GM13976 (cell line): Measurements from ENCODE around the gene ZBED5.

Experiments
- DNase-seq: peaks from one replicate; pipeline ENCODE4 v3.0.0; 2012; ENCODE audit warnings: low spot score
- in situ Hi-C: fragments of 300-500 bp; cut with MboI; formaldehyde crosslinking; loops from one replicate; pipeline ENCODE4 v1.12.0; 2022; ENCODE audit warnings: low sequenced_read_pairs, mixed read lengths, inconsistent platforms; ENCODE audit not compliant: unreplicated experiment
- TF ChIP-seq, protein P1 (sequence below): IDR thresholded peaks from 2 replicates; pipeline ENCODE4 v1.5.1; 2012; ENCODE audit warnings: borderline replicate concordance, mild to moderate bottlenecking; ENCODE audit not compliant: insufficient read depth; ENCODE audit errors: extremely low read depth, missing control alignments, control extremely low read depth

ZBED5 gene

DNA sequence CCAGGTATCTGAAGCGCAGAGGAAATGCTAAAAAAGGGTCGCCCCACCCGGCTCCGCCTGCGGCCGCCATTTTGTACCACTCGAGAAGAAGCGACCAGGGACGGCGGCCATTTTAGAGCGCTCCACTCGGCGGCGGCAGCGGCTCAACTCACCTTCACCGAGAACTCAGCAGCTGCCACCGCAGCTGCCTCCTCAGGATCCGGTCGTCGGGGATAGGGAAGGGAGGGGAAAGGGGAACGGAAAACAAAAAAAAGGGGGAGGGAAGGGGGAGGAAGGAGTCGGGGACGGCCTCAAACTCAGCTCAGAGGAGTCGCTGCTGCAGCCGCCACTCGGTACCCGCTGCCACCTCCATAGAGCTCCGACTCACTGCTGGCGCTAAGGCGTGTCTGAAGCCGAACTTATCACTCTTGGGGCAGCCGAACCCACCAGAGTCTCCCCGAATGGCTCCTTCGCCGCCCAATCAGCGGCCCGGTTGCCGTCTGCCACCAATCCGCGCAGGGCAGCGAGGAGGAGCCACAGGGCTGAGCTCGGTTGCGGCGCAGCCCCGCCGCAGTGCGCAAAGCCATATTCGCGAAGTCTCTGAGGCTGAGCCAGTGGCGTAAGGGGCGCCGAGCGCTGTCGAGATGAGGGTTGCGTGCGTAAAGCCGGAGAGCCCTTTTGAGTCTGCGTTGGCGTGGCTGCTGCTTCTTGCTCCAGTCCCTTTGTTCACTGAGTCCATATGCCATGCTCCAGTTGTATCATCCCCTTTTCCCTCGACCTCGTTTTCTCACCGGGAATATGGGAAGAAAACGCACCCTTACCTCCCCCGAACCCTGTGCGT, 49.1 kb downstream of the ZBED5 start, which contains the start of gene EIF4G2:
TSS of gene EIF4G2 (minus strand) at position 374 of the 820 bp plus-strand sequence.
- DNase-seq = peak; percentile 99
- in situ Hi-C loops = no loop called here
- TF ChIP-seq, protein P1, sequence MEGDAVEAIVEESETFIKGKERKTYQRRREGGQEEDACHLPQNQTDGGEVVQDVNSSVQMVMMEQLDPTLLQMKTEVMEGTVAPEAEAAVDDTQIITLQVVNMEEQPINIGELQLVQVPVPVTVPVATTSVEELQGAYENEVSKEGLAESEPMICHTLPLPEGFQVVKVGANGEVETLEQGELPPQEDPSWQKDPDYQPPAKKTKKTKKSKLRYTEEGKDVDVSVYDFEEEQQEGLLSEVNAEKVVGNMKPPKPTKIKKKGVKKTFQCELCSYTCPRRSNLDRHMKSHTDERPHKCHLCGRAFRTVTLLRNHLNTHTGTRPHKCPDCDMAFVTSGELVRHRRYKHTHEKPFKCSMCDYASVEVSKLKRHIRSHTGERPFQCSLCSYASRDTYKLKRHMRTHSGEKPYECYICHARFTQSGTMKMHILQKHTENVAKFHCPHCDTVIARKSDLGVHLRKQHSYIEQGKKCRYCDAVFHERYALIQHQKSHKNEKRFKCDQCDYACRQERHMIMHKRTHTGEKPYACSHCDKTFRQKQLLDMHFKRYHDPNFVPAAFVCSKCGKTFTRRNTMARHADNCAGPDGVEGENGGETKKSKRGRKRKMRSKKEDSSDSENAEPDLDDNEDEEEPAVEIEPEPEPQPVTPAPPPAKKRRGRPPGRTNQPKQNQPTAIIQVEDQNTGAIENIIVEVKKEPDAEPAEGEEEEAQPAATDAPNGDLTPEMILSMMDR = no peak

DNA sequence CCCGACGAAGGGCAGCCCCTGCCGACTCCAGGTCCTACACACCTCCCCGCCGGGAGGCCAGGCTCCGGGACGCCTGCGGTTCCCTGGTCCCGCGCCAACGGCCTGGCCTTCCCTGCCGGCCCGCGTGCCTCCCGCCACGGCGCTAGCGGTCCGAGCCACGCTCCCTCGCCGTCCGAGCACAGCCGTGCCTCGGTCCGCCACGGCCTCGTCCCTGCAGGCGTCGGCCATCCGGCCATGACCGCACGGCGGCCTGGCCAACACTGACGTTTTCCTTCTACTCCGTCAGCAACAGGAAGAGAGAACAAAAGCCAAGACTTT, 49.7 kb downstream of the ZBED5 start:
- DNase-seq = no peak
- TF ChIP-seq, protein P1 = no peak
- in situ Hi-C loops = no loop called here

DNA sequence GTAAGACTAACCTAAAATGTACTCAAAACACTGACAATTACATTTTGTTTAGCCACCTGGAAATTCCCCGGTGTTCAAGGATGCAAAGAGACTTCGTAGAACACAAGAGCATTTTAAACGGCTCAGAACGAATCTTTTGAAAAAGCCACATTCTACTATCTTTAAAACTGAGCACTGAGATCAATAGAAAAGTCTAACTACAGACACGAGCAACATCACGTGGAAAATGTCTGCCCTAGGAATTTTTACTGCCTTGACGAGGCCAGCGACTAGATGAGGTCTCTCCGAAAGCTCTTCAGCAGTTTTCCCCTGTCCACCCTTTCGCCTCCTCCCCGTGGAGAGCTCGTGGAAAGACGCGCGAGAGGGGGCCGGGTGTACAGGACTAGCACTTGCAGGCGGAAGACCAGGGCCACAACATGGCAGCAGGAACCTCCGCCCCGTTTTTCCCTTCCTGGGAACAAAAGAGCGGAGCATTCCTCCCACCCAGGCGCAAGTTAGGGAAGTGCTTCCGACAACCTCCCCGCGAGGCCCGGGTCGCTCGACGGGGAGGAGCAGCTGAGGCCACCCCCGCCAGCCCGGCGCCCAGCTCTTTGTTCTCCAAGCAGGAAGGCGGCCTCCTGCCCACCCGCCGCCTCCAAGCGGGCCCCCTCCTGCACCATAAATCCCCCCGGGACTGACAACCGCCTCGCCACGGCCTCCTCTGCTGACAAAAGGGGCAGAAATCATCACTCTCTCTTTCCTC, 50.2 kb downstream of the ZBED5 start:
- in situ Hi-C loops = no loop called here
- TF ChIP-seq, protein P1 = no peak
- peak; percentile 49 for DNase-seq

DNA sequence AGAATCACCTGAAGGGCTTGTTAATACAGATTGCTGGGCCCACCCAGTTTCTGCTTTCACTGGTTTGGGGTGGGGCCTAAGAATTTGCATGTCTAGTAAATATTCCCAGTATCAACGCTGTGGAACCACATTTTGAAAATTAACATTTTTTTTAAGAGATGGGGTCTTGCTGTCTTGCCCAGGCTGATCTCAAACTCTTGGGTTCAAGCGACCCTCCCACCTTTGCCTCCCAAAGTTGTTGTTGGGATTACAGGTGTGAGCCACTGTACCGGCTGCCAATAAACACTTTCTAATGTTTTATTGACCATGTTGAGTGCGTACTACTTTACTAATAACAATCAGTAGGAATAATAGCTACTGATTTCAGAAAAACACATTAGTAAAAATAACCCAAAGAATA, 51.6 kb downstream of the ZBED5 start:
- TF ChIP-seq, protein P1 = no peak
- no peak for DNase-seq
- in situ Hi-C loops = no loop called here

DNA sequence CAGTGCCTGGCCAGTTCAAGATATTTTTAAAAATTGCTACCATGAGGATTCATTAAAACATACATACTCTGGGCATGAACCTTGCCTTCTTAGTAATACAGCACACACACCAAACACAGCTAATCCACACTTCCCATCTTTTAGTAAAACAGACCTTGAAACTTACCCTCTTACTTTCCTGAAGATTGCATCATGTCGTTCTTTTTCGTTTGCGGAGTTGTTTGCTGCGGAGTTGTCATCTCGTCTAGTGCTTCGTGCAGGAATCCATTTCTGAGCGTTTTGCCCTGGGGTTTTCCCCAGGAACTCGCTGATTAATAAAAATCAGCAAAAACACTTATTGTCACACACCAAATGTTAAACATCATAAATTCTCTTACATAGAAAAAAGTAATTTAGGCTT, 52.1 kb downstream of the ZBED5 start:
- in situ Hi-C loops = no loop called here
- DNase-seq = no peak
- TF ChIP-seq, protein P1 = no peak

DNA sequence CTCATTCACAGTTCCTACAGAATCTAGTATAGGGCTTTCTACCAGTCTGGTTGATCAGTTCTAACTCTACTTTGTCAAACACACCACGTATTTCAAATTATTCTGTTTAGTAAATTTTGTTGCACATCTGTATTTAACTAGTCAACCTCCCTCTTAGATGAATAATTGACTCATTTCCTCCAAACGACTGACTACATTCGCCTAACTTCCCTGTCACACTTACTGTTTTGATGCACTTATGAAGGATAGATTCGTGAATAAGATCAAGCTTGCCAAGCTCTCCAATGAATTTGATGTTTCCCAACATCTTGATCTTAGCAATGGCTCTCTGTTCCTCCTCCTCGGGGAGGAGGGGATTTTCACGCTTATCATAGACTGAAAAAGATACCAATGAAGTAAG, 54.2 kb downstream of the ZBED5 start:
- in situ Hi-C loops = no loop called here
- TF ChIP-seq, protein P1 = no peak
- DNase-seq = no peak
